Osteoblast (primary cell): ENCODE results near the gene C5AR2. TPM values are rescaled to one million over a fixed set of nuclear protein-coding genes. Genes with fewer than 3 reads are reported as not detected.

Source experiments
- DNase-seq: peaks from one replicate; pipeline ENCODE4 v3.0.0; 2011; ENCODE audit warnings: low spot score, mixed read lengths; ENCODE audit not compliant: insufficient read length; ENCODE audit errors: missing footprints
- H2AFZ ChIP-seq: 2 replicates; pipeline ENCODE4 v1.6.0; 2011; ENCODE audit warnings: mild to moderate bottlenecking, low read length
- H3K27ac ChIP-seq: 2 replicates; pipeline ENCODE4 v1.5.1; 2011; ENCODE audit warnings: mild to moderate bottlenecking, low read depth, low read length, moderate library complexity
- H3K27me3 ChIP-seq: 2 replicates; pipeline ENCODE4 v1.6.0; 2012; ENCODE audit warnings: mild to moderate bottlenecking, control low read depth, inconsistent platforms, low read length, moderate library complexity; ENCODE audit not compliant: insufficient read depth
- H3K36me3 ChIP-seq: 2 replicates; pipeline ENCODE4 v1.5.1; 2011; ENCODE audit warnings: mild to moderate bottlenecking, low read length, control low read depth, moderate library complexity; ENCODE audit not compliant: insufficient read depth
- H3K4me1 ChIP-seq: 2 replicates; pipeline ENCODE4 v1.5.1; 2011; ENCODE audit warnings: mild to moderate bottlenecking, low read length, control low read depth, moderate library complexity; ENCODE audit not compliant: insufficient read depth
- H3K4me2 ChIP-seq: 2 replicates; pipeline ENCODE4 v1.6.0; 2011; ENCODE audit warnings: mild to moderate bottlenecking, low read length; ENCODE audit not compliant: insufficient read depth
- H3K4me3 ChIP-seq: fragments of 200-600 bp; sonication (generic); 3 replicates; pipeline ENCODE4 v1.5.1; 2012; ENCODE audit warnings: mild to moderate bottlenecking, low read length, inconsistent platforms; ENCODE audit not compliant: insufficient read depth
- H3K79me2 ChIP-seq: 2 replicates; pipeline ENCODE4 v1.6.0; 2012; ENCODE audit warnings: mild to moderate bottlenecking, low read length, control low read depth, inconsistent platforms; ENCODE audit not compliant: insufficient read depth
- H3K9me3 ChIP-seq: 2 replicates; pipeline ENCODE4 v1.5.1; 2011; ENCODE audit warnings: low read depth, low read length, control low read depth
- H4K20me1 ChIP-seq: 2 replicates; pipeline ENCODE4 v1.6.0; 2012; ENCODE audit warnings: mild to moderate bottlenecking, low read length, control low read depth; ENCODE audit not compliant: insufficient read depth
- total RNA-seq: library from RNA; depleted of rRNA; stranded (reverse); fragments of >200 nt; gene quantifications from 2 replicates; pipeline ENCODE4 v1.2.3, GENCODE V29; 2012
- TF ChIP-seq, protein P1 (sequence below): IDR thresholded peaks from 2 replicates; pipeline ENCODE4 v1.5.1; 2011; ENCODE audit warnings: mild to moderate bottlenecking, low read depth, low read length, moderate library complexity; ENCODE audit errors: extremely low read depth

Gene C5AR2
- total RNA-seq, 1 donor = 2.5 TPM

DNA sequence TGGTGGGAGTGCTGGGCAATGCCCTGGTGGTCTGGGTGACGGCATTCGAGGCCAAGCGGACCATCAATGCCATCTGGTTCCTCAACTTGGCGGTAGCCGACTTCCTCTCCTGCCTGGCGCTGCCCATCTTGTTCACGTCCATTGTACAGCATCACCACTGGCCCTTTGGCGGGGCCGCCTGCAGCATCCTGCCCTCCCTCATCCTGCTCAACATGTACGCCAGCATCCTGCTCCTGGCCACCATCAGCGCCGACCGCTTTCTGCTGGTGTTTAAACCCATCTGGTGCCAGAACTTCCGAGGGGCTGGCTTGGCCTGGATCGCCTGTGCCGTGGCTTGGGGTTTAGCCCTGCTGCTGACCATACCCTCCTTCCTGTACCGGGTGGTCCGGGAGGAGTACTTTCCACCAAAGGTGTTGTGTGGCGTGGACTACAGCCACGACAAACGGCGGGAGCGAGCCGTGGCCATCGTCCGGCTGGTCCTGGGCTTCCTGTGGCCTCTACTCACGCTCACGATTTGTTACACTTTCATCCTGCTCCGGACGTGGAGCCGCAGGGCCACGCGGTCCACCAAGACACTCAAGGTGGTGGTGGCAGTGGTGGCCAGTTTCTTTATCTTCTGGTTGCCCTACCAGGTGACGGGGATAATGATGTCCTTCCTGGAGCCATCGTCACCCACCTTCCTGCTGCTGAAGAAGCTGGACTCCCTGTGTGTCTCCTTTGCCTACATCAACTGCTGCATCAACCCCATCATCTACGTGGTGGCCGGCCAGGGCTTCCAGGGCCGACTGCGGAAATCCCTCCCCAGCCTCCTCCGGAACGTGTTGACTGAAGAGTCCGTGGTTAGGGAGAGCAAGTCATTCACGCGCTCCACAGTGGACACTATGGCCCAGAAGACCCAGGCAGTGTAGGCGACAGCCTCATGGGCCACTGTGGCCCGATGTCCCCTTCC lies 11.8 kb upstream of the C5AR2 start:
- TF ChIP-seq, protein P1, sequence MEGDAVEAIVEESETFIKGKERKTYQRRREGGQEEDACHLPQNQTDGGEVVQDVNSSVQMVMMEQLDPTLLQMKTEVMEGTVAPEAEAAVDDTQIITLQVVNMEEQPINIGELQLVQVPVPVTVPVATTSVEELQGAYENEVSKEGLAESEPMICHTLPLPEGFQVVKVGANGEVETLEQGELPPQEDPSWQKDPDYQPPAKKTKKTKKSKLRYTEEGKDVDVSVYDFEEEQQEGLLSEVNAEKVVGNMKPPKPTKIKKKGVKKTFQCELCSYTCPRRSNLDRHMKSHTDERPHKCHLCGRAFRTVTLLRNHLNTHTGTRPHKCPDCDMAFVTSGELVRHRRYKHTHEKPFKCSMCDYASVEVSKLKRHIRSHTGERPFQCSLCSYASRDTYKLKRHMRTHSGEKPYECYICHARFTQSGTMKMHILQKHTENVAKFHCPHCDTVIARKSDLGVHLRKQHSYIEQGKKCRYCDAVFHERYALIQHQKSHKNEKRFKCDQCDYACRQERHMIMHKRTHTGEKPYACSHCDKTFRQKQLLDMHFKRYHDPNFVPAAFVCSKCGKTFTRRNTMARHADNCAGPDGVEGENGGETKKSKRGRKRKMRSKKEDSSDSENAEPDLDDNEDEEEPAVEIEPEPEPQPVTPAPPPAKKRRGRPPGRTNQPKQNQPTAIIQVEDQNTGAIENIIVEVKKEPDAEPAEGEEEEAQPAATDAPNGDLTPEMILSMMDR = no peak
- no peak for DNase-seq
- H3K4me2 ChIP-seq = no peak overlapping the region
- H2AFZ ChIP-seq = no peak overlapping the region
- H3K36me3 ChIP-seq = no peaks in the 10 kb centered on the region
- H3K4me1 ChIP-seq = peaks cover 4% of the 10 kb centered on the region
- H3K79me2 ChIP-seq = no peaks in the 10 kb centered on the region
- no peaks in the 10 kb centered on the region for H4K20me1 ChIP-seq
- H3K4me3 ChIP-seq = no peak overlapping the region
- H3K9me3 ChIP-seq = no peaks in the 10 kb centered on the region
- H3K27ac ChIP-seq = no peak overlapping the region
- H3K27me3 ChIP-seq = no peaks in the 10 kb centered on the region

- no peaks in the 10 kb centered on the region for H3K9me3 ChIP-seq
- no peaks in the 10 kb centered on the region for H4K20me1 ChIP-seq
- no peaks in the 10 kb centered on the region for H3K36me3 ChIP-seq
- no peak overlapping the region for H2AFZ ChIP-seq
- H3K27ac ChIP-seq = no peak overlapping the region
- H3K79me2 ChIP-seq = no peaks in the 10 kb centered on the region
- TF ChIP-seq, protein P1 = no peak
- H3K4me3 ChIP-seq = no peak overlapping the region
- H3K27me3 ChIP-seq = no peaks in the 10 kb centered on the region
- no peaks in the 10 kb centered on the region for H3K4me1 ChIP-seq
- peak; percentile 77 for DNase-seq
- no peak overlapping the region for H3K4me2 ChIP-seq
These were observed 10.3 kb upstream of the C5AR2 start for GRCh38 chr19:47321630-47322029.

- DNase-seq = no peak
- Histone ChIP-seq H3K4me1 (no peaks in the 10 kb centered on the region), H3K27ac (no peak overlapping the region), H3K9me3 (no peaks in the 10 kb centered on the region), H3K79me2 (no peaks in the 10 kb centered on the region), H4K20me1 (no peaks in the 10 kb centered on the region), H3K4me3 (no peak overlapping the region), H3K27me3 (no peaks in the 10 kb centered on the region), H3K4me2 (no peak overlapping the region), H2AFZ (no peak overlapping the region), H3K36me3 (no peaks in the 10 kb centered on the region)
- TF ChIP-seq, protein P1 = no peak
These were observed 9.9 kb upstream of the C5AR2 start for GRCh38 chr19:47322058-47322457.

DNA sequence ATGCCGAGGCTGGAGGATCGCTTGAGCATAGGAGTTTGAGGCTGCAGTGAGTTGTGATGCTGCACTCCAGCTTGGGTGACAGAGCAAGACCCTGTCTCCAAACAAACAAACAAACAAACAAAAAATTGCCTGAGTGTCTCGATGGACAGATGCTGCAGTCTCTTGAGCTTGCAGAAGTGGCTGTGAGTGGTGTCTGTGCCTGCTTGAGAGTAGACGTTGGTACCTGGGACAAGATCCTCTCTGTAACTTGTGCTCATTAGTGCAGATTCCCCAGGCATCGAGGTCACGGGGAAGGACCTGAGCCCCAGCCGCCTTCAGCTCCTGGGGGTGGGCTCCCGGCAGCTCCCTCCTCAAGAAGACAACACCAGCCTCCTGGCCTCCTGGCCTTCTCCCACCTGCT lies 8.6 kb upstream of the C5AR2 start:
- Histone ChIP-seq H3K4me3 (no peak overlapping the region), H3K9me3 (no peaks in the 10 kb centered on the region), H3K27ac (no peak overlapping the region), H3K36me3 (no peaks in the 10 kb centered on the region), H4K20me1 (no peaks in the 10 kb centered on the region), H3K79me2 (no peaks in the 10 kb centered on the region), H2AFZ (no peak overlapping the region), H3K4me1 (no peaks in the 10 kb centered on the region), H3K27me3 (no peaks in the 10 kb centered on the region), H3K4me2 (no peak overlapping the region)
- DNase-seq = no peak
- TF ChIP-seq, protein P1 = no peak
